Activated CD4-positive, CD25-positive, alpha-beta regulatory T cell (primary cell): ENCODE measurements around the gene ANKRD52.
A peak's percentile ranks its signal among the peaks of the same experiment; 100 is the strongest.
"Not testable (repeated sequence)": the region's sequence is repeated elsewhere in the genome, so short reads cannot be mapped to it uniquely, and the experiment has no call there.

ENCODE experiments used
- DNase-seq, 4 experiments: peaks; one replicate each; lab custom pipeline; 2025; lab: John Stamatoyannopoulos, UW

ANKRD52 gene

DNA sequence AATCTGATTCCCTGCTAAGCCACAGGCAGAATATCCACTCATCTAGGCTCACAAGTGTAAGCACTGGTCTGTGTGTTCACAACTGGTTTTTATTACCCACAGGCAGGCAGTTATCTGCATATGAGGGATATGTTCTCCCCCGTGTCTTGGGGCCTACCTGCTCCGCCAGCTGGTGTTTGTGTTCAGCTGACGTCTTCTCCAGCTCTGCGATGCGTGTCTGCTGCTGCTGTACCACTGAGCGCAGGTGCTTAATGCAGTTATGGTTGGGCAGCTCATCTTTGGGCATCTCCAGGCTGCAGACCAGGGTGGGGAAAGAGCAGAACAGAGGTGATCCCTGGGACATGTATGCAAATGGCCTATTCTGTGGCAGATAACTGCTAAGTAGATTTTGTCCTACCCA, 50.2 kb downstream of the ANKRD52 start:
- DNase-seq = no peak

DNA sequence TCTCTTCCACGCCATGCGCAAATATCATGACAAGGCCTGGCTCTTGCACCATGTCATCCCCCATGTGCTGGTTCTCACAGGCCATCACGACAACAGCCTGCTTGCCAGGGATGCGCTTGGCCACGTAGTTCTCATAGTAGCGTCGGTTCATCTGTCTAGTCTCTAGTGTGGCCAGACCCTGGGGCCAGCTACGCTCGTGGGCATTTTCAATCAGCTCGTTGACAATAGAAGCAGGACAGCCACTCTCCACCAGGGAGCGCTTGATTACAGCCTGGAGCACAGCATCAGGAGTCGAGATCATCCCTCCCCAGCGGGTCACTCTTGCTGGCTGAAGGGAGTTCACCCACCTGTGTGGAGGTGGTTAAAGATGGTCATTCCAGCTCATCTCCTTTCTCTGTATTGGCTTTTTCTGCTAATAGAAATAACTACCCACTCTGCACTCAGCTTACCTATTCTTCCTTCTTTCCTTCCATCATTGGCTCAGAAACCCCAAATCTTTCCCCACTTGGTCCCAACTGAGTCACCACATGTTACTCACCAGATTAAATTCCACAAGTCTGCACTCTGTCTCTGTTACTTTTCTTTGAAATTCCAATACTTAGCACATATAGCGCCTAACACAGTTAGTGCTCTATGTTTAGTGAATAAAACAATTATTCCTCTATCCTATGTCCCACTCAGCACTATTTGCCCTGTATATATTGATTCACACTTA, 51.6 kb downstream of the ANKRD52 start:
- no peak for DNase-seq

DNA sequence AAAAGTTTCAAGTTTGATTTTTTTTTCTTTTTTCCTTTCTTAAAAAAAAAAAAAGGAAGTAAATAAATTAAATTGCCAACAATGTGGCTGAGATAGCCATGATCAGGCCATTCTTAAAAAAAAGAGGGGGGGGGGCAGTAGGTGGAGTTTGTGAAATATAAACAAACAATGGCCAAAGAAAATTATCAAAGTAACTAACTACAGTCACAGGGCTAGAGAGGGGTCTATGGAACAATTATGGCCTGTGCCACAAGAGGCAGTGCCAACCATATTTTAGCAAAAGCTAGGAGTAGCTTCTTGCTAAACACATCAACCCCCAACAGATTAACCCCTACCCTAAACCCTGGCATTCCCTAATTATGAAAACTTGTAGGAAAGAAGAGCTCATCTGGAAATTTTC, 52.7 kb downstream of the ANKRD52 start:
- no peak for DNase-seq

DNA sequence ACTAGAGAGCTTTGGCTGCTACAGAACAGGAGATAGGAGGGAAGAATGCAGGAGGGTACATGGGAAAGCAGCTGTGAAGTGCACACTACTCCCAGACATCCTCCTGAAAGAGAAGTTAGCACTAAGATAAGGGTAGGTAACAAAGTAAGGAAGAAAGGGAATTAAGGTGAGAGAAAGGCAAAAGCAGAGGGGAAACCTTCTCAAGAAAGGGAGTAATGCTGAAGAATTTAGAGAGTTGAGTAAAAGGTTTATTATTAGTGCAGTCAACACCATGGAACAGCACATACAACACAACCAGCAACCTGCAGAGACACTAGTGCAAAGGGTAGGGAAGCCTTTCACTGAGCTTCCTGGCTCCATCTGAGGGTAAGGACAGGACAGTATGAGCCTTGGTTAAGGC, 53.9 kb downstream of the ANKRD52 start:
- no peak for DNase-seq

DNA sequence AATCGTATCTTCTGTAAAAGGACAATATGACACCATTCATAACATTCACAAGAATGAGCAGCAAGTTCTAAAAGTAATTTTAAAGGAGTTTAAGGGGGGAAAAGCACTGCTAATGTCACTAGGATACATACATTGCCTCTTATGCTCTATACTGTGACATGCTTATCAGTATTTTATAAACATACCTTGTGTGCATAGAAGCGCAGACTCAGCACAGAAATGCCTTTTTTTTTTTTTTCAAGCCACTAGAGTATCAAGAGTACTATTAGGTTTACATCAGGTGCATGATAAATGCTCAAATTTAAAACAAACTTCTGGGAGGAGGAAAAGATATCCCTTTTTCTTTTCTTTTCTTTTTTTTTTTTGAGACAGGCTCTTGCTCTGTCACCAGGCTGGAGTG, 55.3 kb downstream of the ANKRD52 start:
- no peak for DNase-seq

DNA sequence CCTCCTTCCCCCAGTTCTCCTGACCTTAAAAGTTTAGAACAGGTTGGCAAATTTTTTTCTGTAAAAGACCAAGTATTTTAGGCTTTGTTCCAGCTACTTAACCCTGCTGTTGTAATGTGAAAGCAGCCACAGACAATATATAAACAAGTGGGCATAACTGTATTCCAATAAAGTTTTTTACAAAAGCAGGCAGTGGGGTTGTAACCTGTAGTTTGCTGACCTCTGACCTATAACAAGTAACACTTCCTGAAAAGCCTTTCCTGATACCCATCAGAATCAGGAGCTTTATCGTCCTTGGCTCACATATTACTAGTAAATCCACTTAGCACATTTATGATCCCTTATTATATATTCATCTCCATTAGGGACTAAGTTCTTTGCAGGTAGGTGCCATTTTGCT, 55.8 kb downstream of the ANKRD52 start:
- DNase-seq = no peak

DNA sequence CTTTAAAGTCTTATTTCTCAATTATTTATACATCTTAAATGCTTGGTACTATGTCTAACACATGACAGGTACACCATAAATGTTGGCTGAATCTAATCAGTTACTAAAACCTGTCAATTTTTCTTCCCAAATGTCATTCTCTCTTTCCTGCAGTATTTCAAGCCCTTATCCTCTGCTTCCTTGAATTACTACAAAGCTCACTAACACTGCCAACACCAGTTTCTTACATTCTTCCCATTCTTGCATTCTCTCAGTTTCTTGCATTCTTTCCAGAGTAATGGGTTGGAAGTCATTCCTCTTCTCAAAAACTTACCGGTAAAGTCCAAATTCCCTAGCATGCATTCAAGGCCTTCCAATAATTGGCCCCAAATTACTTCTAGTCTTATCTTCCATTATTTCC, 59.3 kb downstream of the ANKRD52 start:
- DNase-seq = no peak

DNA sequence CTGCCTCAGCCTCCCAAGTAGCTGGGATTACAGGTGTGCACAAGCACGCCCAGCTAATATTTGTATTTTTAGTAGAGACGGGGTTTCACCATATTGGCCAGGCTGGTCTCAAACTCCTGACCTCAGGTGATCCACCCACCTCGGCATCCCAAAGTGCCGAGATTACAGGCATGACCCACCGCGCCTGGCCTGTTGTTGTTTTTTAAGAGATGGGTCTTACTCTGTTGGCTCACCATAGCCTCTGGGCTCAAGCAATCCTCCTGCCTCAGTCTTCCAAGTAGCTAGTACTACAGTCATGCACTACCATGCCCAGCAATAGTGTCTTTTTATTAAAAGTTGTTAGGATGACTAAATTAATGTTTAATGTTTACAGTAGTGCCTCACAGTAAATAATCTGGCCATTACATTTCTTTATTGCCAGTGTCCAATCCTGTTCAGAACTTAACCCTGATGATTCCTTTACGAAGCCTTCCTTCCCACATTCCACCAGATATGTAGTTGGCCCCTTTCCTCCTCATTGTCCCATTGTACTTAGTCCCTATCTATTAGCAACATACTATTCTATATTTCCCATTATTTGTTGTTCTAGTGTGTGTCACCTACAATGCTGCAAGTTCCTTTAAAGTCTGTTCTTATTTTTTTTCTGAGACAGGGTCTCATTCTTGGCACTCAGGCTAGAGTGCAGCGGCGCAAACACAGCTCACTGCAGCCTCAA, 60.1 kb downstream of the ANKRD52 start:
- DNase-seq = no peak

DNA sequence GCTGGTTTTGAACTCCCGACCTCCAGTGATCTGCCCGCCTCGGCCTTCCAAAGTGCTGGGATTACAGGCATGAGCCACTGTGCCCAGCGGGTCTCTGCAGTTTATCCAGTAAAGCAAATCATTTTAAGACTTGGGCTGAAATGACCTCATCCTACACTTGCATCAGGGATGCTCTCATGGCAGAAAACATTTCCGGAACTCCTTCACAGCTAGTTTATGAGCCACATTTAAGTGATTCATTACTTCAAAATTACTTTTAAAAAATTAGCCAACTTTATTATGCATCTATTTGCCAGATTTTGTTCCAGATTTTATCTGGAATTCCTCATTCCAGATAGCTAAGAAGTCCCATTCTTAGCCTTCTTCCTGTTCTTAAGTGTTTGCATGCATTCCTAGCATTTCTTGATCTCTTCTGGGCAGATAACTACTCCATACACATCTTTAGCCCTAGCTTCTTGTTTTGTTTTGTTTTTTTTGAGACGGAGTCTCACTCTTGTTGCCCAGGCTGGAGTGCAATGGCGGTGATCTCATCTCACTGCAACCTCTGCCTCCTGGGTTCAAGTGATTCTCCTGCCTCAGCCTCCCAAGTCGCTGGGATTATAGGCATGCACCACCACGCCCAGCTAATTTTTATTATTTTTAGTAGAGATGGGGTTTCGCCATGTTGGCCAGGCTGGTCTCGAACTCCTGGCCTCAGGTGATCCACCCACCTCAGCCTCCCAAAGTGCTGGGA, 61.2 kb downstream of the ANKRD52 start:
- not testable (repeated sequence) for DNase-seq

DNA sequence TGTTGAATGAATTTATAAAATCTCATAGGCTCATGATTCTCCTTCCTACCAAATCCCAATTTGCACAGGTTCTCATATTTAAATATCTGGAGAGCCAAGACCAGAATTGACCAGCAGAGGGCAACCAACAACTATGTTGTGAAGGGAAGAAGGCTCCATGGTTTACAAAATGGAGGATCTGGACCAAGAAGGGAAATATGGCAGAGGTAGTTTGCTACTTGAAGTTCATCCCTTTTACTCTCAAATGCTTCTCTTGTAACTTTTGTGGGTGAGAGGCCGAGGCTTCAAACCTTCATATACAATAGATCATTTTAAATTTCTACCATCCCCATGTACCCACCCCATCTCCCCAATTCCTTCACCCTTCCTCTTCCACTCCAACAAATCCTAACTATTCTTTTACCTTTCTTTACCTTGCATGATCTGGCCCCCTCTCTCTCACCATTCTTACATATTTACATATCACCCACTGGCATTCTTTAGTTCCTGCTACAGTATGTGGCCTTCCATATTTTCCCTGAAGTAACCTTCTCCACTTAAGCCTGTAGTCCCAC, 65.1 kb downstream of the ANKRD52 start:
- peak; percentile 27 to 55 (median 40) for DNase-seq

DNA sequence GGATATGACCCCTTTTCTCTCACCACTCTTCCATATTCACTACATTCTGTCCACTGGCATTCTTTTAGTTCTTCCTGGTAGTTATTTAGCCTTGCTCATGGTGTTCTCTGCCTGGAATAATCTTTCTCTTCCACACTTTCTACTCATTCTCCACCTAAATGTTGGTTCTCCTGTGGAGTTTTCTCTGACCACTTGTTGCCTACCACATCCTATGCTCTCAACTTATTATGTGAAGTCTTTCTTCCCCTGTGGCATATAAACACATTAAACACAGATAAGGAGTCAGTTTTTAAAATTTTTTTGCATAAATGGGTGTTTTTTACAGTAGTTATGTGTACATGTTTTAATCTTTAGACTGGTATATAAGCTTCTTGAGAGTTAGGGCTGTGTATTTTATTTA, 65.6 kb downstream of the ANKRD52 start:
- no peak for DNase-seq

DNA sequence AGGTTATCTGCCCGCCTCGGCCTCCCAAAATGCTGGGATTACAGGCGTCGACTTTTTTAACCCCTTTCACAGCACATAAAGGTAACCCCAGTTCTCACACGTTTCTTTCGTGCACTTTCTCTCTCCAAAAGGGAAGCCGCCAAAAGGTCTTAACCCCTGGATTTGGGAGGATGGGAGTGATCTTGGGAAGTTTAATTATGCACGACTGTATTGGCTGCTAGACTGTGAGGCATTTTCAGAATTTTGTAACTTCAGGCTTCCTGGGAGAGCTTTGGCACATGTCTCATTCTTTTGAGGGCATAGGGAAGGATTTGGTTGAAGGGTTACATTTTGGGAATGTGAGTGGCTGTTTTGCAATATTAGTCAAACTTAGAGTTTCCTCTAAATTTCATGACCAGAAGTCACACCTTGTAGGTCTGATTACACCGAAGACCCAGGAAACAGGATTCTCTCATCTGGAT, 67.5 kb downstream of the ANKRD52 start:
- no peak for DNase-seq

DNA sequence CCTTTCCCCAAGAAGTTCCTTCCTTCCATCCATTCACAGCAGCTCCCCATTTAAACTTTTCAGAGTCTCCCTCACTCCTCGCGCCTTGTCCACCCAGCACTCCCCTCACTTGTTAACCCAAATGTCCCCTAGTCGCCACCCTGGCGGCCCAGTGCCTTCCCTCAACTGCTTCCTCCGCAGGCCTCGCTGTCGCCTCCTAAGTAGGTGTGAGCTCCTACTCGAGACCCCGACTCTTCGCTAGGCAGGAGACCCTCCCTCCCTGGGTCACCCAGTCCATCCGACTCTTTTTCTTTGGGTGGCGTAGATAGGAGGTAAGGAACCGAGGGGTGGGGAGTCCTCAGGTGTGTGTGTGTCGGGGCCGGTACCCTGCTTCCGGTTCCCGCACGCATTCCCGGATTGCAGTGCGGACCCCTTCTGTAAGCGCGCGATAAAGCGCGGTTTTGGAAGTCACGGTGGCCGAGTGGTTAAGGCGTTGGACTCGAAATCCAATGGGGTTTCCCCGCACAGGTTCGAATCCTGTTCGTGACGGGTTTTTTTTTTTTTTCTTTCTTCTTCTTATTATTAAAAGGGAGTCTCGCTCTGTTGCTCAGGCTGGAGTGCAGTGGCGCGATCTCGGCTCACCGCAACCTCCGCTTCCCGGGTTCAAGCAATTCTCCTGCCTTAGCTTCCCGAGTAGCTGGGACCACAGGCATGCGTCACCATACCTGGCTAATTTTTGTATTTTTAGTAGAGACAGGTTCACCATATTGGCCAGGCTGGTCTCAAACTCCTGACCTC, 68.1 kb downstream of the ANKRD52 start:
- DNase-seq = peak; percentile 26 to 84 (median 62)

DNA sequence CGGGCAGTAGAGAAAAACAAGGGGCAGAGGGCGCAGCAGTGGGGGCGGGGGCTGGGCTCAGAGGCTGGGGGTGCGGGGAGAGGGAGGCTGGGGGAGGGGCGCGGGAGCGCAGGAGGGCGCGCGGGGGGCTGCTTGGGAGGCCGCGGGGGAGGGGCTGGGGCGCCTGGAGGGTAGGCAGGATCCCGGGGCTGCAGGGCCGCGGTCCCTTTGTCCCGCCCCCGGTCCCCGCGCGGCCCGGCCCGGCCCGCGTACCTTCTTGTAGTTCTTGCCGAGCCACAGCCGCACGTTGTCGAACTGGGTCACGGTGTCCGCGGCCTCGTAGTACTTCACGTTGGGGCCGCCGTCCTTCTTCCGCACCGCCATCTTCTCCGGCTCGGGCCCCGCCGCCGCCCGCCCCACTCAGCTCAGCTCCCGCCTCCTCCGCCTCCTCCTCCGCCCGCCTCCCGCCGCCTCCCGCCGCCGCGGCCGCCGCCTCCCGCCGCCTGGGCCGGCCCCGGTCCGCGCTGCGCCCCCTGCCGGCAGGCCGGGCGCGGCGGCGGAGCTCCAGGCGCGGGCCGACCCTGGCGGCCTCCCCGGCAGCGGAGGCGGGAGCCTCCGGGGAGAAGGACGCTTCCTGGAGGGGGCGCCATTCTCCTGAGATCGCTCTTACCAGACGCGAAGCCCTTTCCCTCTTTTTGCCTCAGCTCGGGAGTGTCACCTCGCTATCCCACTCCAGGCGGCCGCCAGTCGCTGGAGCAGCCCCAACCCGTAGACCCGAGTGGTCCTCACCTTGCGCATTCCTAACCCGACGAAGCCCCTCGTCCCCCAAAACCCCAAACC, 68.9 kb downstream of the ANKRD52 start, which contains the start of gene SMARCC2:
SMARCC2 (minus strand) TSS at position 385 of the 819 bp plus-strand sequence; CDS start at position 363, 22 bp downstream.
- peak; percentile 71 to 74 (median 72) for DNase-seq

DNA sequence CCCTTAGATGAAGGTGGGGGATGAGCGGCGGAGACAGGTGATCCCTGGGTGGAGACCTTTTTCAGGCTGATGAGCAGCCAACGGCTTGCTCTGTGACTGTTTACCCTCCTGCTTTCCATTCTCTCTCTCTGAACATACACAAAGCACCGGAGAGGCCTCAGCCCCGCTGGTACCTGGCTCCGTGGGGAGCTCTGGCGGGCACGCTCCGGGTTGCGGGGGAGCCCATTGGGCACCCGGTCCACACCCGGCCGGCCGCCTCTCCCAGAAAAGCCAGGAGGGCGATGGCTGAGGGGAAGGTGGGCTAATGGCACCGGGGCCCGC, 69.4 kb downstream of the ANKRD52 start:
- no peak for DNase-seq

DNA sequence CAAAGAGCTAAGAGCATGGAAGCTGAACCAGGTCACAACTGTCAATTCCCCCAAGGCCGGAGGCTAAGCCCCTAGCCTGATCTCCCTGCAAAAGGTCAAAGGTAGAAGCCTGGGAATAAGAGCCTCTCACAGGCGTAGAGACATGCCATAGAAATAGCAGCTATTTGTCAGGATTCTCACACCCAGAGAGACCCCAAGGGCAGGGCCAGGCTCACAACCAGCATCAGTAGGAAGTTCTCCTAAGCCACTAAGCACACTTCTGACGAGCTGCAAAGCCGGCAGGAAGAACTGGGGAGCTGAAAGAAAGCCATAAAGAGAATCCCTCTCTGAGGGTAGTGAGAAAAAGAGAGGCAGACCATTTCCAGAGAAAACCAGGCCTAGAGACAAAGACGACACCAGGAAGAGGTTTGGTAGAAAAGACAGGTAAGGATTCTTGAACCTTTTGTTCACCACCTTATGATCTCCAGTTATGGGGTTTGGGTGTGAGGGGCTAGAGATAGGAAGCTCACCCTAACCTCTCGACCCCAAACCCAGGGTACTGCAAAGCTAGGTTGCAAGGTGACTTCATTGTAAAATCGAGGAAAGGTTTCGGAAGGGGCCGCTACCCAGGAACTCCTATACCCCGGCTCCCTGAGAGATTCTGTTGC, 69.9 kb downstream of the ANKRD52 start:
- DNase-seq = no peak
